Type B pancreatic cell (in vitro differentiated cells): ENCODE data around the gene CA11. TPM values are rescaled to one million over a fixed set of nuclear protein-coding genes. Genes with fewer than 3 reads are reported as not detected.
A peak's percentile ranks its signal among the peaks of the same experiment; 100 is the strongest.

Source experiments
- DNase-seq: peaks from one replicate; pipeline ENCODE4 v3.0.0; 2021; ENCODE audit warnings: mixed read lengths; ENCODE audit not compliant: unreplicated experiment; ENCODE audit errors: extremely low spot score
- H3K27ac Mint-ChIP-seq: 2 replicates; pipeline ENCODE4 v1.8.0; 2021; ENCODE audit warnings: mild to moderate bottlenecking, mixed read lengths
- H3K27me3 Mint-ChIP-seq: 2 replicates; pipeline ENCODE4 v1.8.0; 2021; ENCODE audit warnings: mixed read lengths
- H3K36me3 Mint-ChIP-seq: 2 replicates; pipeline ENCODE4 v1.8.0; 2021; ENCODE audit warnings: mixed read lengths
- H3K4me1 Mint-ChIP-seq: one replicate; pipeline ENCODE4 v1.8.0; 2021; ENCODE audit warnings: mixed read lengths; ENCODE audit not compliant: unreplicated experiment
- H3K4me3 Mint-ChIP-seq: 2 replicates; pipeline ENCODE4 v1.8.0; 2021; ENCODE audit warnings: mild to moderate bottlenecking, mixed read lengths
- H3K9me3 Mint-ChIP-seq: 2 replicates; pipeline ENCODE4 v1.8.0; 2021; ENCODE audit warnings: mixed read lengths
- total RNA-seq: library from RNA; stranded (reverse); gene quantifications from 2 replicates; pipeline ENCODE4 v1.2.1, GENCODE V29; 2021; ENCODE audit warnings: low replicate concordance
- TF ChIP-seq, protein P1 (sequence below): fragments of 200-600 bp; sonication (generic); conservative IDR thresholded peaks from 2 replicates; pipeline ENCODE4 v1.5.0; 2021; ENCODE audit warnings: antibody characterized with exemption, mild to moderate bottlenecking

The CA11 gene
- total RNA-seq, 1 donor from 2014 or later = 43.3 TPM

DNA sequence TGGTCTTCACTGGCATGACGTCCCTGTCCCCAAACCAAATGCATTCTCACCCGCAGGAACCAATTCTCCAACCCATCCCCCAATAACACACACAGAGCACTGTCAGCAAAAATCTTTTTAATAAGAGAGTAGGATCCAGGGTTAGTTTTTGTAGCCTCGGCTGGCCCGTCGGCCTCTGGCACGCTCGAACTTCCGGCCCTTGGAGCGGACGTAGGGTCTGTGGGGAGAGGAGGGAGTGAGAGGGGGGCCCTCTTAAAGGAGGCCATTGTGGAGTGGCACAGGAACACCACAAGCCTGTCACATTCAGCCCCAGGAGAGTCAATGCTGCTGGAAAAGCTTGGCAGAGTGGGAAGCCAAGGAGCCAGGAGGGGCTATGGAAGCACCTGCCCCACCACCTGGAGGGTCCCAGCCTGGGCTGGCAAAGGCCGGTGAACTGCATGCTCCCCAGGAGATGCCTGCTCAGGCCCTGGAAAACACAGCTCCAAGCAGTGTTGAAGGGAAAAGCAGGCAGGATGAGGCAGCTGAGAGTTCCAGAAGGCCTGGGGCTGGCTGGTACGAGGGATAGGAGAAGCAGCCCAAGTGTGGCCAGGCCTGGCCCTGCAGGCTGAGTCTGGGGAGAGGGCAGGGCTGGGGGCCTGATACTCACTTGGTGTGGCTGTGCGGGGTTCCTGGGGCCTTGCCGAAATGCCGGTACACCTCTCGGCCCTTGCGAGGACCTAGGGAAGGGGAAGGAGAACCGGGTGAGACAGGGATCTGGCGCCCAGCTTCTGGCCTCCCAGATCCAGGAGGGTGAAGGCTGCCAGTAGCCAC, 30.6 kb downstream of the CA11 start:
- peaks cover 19% of the 10 kb centered on the region for H3K4me1 Mint-ChIP-seq
- DNase-seq = no peak
- no peaks in the 10 kb centered on the region for H3K27me3 Mint-ChIP-seq
- TF ChIP-seq, protein P1, sequence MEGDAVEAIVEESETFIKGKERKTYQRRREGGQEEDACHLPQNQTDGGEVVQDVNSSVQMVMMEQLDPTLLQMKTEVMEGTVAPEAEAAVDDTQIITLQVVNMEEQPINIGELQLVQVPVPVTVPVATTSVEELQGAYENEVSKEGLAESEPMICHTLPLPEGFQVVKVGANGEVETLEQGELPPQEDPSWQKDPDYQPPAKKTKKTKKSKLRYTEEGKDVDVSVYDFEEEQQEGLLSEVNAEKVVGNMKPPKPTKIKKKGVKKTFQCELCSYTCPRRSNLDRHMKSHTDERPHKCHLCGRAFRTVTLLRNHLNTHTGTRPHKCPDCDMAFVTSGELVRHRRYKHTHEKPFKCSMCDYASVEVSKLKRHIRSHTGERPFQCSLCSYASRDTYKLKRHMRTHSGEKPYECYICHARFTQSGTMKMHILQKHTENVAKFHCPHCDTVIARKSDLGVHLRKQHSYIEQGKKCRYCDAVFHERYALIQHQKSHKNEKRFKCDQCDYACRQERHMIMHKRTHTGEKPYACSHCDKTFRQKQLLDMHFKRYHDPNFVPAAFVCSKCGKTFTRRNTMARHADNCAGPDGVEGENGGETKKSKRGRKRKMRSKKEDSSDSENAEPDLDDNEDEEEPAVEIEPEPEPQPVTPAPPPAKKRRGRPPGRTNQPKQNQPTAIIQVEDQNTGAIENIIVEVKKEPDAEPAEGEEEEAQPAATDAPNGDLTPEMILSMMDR = no peak
- peaks cover 13% of the 10 kb centered on the region for H3K36me3 Mint-ChIP-seq
- peak overlapping the region; percentile 68 for H3K4me3 Mint-ChIP-seq
- H3K27ac Mint-ChIP-seq = peak overlapping the region; percentile 82
- H3K9me3 Mint-ChIP-seq = no peaks in the 10 kb centered on the region

DNA sequence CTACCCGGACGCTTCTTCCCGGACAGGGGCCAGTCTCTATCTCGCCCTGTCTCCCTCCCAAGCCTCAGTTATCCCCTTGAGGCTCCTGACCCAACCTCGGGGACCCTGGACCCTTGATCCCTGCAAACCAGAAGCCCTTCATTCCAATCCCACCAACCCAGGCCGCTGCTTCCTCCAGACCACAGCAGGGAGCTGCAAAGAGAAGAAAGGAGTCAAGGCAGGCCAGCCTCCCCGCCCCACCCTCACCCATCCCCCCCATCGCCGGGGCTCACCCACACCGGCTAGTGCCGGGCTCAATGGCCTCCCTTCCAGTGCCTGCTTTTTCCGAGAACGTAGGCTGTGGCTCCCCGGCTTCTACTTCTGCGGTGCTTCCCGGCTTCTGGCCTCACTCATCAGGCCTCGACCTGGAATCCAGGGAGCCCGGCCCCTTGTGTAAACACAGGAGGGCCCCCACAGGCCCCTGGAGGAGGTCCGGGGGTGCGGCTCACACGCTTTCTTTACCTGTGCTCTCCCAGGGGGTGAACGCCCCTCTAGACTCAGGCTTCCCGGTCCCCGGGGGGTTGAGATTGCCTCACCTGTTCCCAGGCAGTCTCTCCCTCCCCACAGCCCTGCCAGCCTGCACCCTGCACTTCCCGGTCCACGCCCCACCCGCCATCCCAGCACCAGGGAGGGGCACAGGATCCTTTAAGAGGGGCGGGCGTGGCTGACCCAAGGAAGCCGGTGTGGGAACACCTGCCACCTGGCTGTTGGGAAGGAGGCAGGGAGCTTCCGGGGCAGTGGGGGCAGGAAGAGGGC, 31.4 kb downstream of the CA11 start, which contains the start of gene FAM83E:
Gene FAM83E (minus strand): TSS at position 641 of the 795 bp plus-strand sequence. CDS start 1,704 bp downstream, outside the sequence.
- Mint-ChIP-seq H3K9me3 (no peaks in the 10 kb centered on the region), H3K4me3 (peak within 1 kb of the TSS; percentile 68), H3K27ac (peak within 1 kb of the TSS; percentile 82), H3K4me1 (peaks cover 15% of the 10 kb centered on the region), H3K36me3 (peaks cover 13% of the 10 kb centered on the region), H3K27me3 (no peaks in the 10 kb centered on the region)
- DNase-seq = no peak
- TF ChIP-seq, protein P1 = no peak

DNA sequence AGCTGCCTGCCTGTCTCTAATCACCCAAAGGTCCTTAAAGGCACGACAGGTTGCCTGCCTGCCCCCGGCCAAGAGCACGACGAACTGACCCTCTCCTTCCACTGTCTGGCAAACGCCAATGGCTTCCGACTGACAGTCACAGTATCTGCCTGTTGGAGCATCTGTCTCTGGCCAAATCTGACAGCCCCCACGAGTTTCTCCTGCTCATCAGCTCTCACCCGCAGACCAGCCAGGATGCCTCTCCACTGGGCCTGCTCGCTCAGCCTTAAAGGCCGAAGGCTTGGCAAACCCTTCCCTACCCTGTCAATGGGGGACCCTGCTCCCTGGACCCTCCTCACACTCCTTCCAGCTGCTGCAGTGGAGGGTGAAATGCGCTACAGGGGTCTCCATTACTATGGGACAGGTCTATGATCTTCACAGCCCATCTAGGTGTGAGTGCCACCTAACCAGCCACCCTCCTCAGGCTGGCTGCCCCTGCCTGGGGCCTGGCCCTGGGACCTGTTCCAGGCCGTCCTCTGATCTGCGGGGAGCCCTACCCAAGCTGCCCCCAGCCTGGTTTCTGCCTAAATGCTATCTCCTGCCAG, 32.0 kb downstream of the CA11 start:
- peak overlapping the region; percentile 82 for H3K27ac Mint-ChIP-seq
- DNase-seq = no peak

DNA sequence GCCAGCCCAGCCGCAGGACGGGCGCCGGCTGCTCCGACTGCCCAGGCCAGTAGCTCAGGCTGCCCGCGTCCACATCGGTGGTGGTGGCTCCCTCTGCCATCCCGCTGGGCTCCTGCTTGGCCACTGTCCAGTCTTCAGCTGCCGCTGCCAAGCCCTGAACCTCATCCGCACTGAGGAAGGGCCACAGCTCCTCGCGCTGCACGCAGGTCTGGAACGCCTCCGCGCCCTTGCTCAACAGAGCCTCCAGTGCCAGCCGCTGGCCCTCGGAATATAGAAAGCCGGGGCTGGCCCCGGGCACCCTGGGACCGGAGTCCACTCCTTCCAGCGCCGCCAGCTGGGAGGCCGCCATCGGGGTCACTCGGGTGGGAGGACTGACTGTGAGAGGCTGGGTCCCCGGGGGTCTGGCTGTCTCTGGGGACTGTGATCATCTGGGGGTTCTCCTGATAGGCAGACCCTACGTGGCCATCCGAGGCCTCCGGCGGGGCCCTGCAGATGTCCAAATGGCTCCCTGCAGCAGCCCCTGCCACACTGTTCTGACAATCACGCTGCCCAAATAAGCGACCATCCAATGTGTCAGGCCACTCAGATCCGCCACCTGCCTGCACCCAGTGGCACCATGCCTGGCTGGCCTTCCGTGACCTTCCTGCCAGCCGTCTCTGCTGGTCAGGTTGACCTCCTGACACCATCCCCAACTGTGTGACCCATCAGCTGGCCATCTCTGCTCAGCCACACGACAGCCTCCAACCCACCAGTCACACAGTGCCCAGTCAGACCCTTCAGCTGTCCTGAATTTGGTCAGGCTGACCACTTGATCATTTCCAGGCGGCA, 32.7 kb downstream of the CA11 start:
- H3K27ac Mint-ChIP-seq = peak overlapping the region; percentile 82
- H3K9me3 Mint-ChIP-seq = no peaks in the 10 kb centered on the region
- H3K4me3 Mint-ChIP-seq = peak overlapping the region; percentile 20
- TF ChIP-seq, protein P1 = no peak
- H3K36me3 Mint-ChIP-seq = peaks cover 8% of the 10 kb centered on the region
- peaks cover 12% of the 10 kb centered on the region for H3K4me1 Mint-ChIP-seq
- H3K27me3 Mint-ChIP-seq = no peaks in the 10 kb centered on the region
- no peak for DNase-seq

More for the DNA sequence above, 32.0 kb downstream of the CA11 start:
- Mint-ChIP-seq H3K4me3 (peak overlapping the region; percentile 65), H3K36me3 (peaks cover 13% of the 10 kb centered on the region), H3K4me1 (peaks cover 12% of the 10 kb centered on the region), H3K9me3 (no peaks in the 10 kb centered on the region), H3K27me3 (no peaks in the 10 kb centered on the region)
- TF ChIP-seq, protein P1 = no peak

DNA sequence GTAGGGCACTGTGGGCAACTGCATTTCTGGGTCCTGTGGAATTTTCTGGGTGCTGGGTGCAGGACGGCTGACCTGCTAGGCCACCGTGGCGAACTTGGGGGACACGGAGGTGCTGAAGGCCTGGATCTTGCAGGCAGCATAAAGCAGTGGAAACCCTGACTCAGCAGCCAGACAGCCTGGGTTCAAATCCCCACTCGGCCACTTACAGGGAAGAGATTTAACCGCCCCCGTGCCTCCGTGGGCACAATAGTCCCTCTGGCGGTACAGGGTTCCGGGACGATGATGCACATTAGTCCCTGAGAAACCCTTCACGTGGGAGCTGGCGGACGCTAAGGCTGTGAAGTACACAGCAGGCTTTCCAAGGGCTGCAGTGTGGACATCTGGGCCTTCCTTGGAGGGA, 34.1 kb downstream of the CA11 start:
- DNase-seq = no peak
- no peaks in the 10 kb centered on the region for H3K9me3 Mint-ChIP-seq
- no peak overlapping the region for H3K4me3 Mint-ChIP-seq
- no peaks in the 10 kb centered on the region for H3K27me3 Mint-ChIP-seq
- peaks cover 5% of the 10 kb centered on the region for H3K36me3 Mint-ChIP-seq
- peak overlapping the region; percentile 68 for H3K27ac Mint-ChIP-seq
- H3K4me1 Mint-ChIP-seq = peaks cover 12% of the 10 kb centered on the region
- TF ChIP-seq, protein P1 = no peak
